HCT116 (cell line): ENCODE data around the gene HARBI1. TPM values are rescaled to one million over a fixed set of nuclear protein-coding genes. Genes with fewer than 3 reads are reported as not detected.

ENCODE experiments used
- ATAC-seq: fragments of 200-7000 bp; cut with Tn5 transposase; 2 replicates; pipeline ENCODE4 v1.9.1; 2020; ENCODE audit warnings: mild to moderate bottlenecking, moderate library complexity
- BruUV-seq: library from RNA; stranded (reverse); fragments of 400-500 nt; replicated peaks from 2 replicates; lab custom pipeline; 2021; lab: Mats Ljungman, UMichigan
- CTCF ChIA-PET: fragments of 300-600 bp; sonication (Branson Sonifier 250); formaldehyde crosslinking; loops from one replicate; lab custom pipeline; 2021; ENCODE audit warnings: antibody characterized with exemption; lab: Charles Lee
- POLR2A ChIA-PET: fragments of 300-600, 350-600 bp; sonication (Branson Sonifier 250); formaldehyde crosslinking; loops from one replicate; lab custom pipeline; 2021; ENCODE audit warnings: antibody characterized with exemption; lab: Charles Lee
- RAD21 ChIA-PET, 2 experiments: fragments of 300-600 bp; sonication (Branson Sonifier 250); formaldehyde crosslinking; loops; one replicate each; lab custom pipeline; 2023; ENCODE audit warnings: low total read pairs in 2 of 2; ENCODE audit not compliant: uncharacterized antibody in 2 of 2, unreplicated experiment in 2 of 2, low non-redundant PET in 1 of 2; lab: Charles Lee
- DNase-seq: peaks from one replicate; pipeline ENCODE4 v3.0.0-alpha.2; 2010; ENCODE audit warnings: low read depth, low spot score
- H2AFZ ChIP-seq: fragments of 200-600 bp; shearing (Covaris generic), sonication (generic); 2 replicates; pipeline ENCODE4 v1.6.1; 2017; ENCODE audit warnings: low read depth, mixed run types, mixed read lengths, antibody characterized with exemption, low read length; ENCODE audit not compliant: poor library complexity, severe bottlenecking
- H3K27ac ChIP-seq: 2 replicates; pipeline ENCODE4 v1.5.1; 2012; ENCODE audit warnings: low read depth, low read length
- H3K27me3 ChIP-seq: fragments of 200-600 bp; sonication (generic); 2 replicates; pipeline ENCODE4 v1.6.1; 2016; ENCODE audit warnings: mixed run types, low read length, mixed read lengths; ENCODE audit not compliant: insufficient read depth
- H3K36me3 ChIP-seq, 2 experiments: fragments of 200-500 bp in 1 of 2; fragments of 200-600 bp in 1 of 2; sonication (Bioruptor generic) in 1 of 2; sonication (generic) in 1 of 2; 2 replicates each; pipeline versions ENCODE4 v1.5.1 to v1.6.1; 2014 to 2016; ENCODE audit warnings: low read length in 2 of 2, inconsistent platforms in 1 of 2, mixed read lengths in 1 of 2, mixed run types in 1 of 2; ENCODE audit not compliant: insufficient read depth in 2 of 2, control insufficient read depth in 1 of 2
- H3K4me1 ChIP-seq, 2 experiments: fragments of 200-600 bp in 1 of 2; sonication (generic) in 1 of 2; 2 replicates each; pipeline versions ENCODE4 v1.5.1 to v1.6.1; 2012 to 2017; ENCODE audit warnings: low read length in 2 of 2, inconsistent platforms in 1 of 2, mild to moderate bottlenecking in 1 of 2, mixed read lengths in 1 of 2, mixed run types in 1 of 2, moderate library complexity in 1 of 2; ENCODE audit not compliant: insufficient read depth in 2 of 2, control insufficient read depth in 1 of 2
- H3K4me2 ChIP-seq: fragments of 200-600 bp; sonication (generic); 2 replicates; pipeline ENCODE4 v1.6.1; 2017; ENCODE audit warnings: mixed run types, low read length, mixed read lengths
- H3K4me3 ChIP-seq, 2 experiments: fragments of 200-600 bp in 1 of 2; sonication (generic) in 1 of 2; replicated peaks in 1 of 2; 2 replicates each; pipeline ENCODE4 v1.5.1; 2011 to 2016; ENCODE audit warnings: low read length in 2 of 2, control low read depth in 1 of 2, low read depth in 1 of 2, mild to moderate bottlenecking in 1 of 2, mixed read lengths in 1 of 2, mixed run types in 1 of 2
- H3K79me2 ChIP-seq: fragments of 200-600 bp; sonication (generic); 2 replicates; pipeline ENCODE4 v1.6.1; 2017; ENCODE audit warnings: mild to moderate bottlenecking, mixed run types, low read length, moderate library complexity, mixed read lengths; ENCODE audit not compliant: insufficient read depth
- H3K9ac ChIP-seq: fragments of 200-600 bp; sonication (generic); 2 replicates; pipeline ENCODE4 v1.6.1; 2016; ENCODE audit warnings: low read length, mixed read lengths
- H3K9me2 ChIP-seq: fragments of 200-600 bp; sonication (generic), shearing (Covaris generic); 2 replicates; pipeline ENCODE4 v1.6.1; 2017; ENCODE audit warnings: mixed run types, mild to moderate bottlenecking, moderate library complexity; ENCODE audit not compliant: insufficient read depth
- H3K9me3 ChIP-seq, 2 experiments: fragments of 200-500 bp in 1 of 2; fragments of 200-600 bp in 1 of 2; sonication (Bioruptor generic) in 1 of 2; sonication (generic) in 1 of 2; 2 replicates each; pipeline ENCODE4 v1.6.1; 2014 to 2017; ENCODE audit warnings: low read length in 2 of 2, mixed read lengths in 2 of 2, inconsistent platforms in 1 of 2, low read depth in 1 of 2, mild to moderate bottlenecking in 1 of 2, mixed run types in 1 of 2, moderate library complexity in 1 of 2; ENCODE audit not compliant: control insufficient read depth in 1 of 2, insufficient read depth in 1 of 2
- H4K20me1 ChIP-seq: fragments of 200-600 bp; sonication (generic), shearing (Covaris generic); 2 replicates; pipeline ENCODE4 v1.6.1; 2017; ENCODE audit warnings: mixed run types, mild to moderate bottlenecking, moderate library complexity; ENCODE audit not compliant: insufficient read depth
- CBX3 ChIP-seq: IDR thresholded peaks from 2 replicates; pipeline ENCODE4 v1.6.1; 2012; ENCODE audit warnings: low read depth
- CEBPB ChIP-seq: IDR thresholded peaks from 2 replicates; pipeline ENCODE4 v1.6.1; 2012; ENCODE audit warnings: low read depth
- CTCF ChIP-seq, 3 experiments: fragments of 200-600 bp in 1 of 3; sonication (generic) in 1 of 3; IDR thresholded peaks in 2 of 3; conservative IDR thresholded peaks in 1 of 3; 2 replicates each; pipeline ENCODE4 v1.5.1; 2012 to 2017; ENCODE audit warnings: low read depth in 2 of 3, low read length in 2 of 3, antibody characterized with exemption in 1 of 3, borderline replicate concordance in 1 of 3, control low read depth in 1 of 3, mild to moderate bottlenecking in 1 of 3, mixed read lengths in 1 of 3, mixed run types in 1 of 3, moderate library complexity in 1 of 3; ENCODE audit not compliant: insufficient read depth in 1 of 3
- ELF1 ChIP-seq: IDR thresholded peaks from 2 replicates; pipeline ENCODE4 v1.6.1; 2012; ENCODE audit warnings: low read depth, borderline replicate concordance
- EZH2 ChIP-seq: fragments of 200-600 bp; sonication (generic); IDR thresholded peaks from 2 replicates; pipeline ENCODE4 v1.6.1; 2017; ENCODE audit warnings: antibody characterized with exemption, mixed run types
- EZH2phosphoT487 ChIP-seq: fragments of 200-600 bp; IDR thresholded peaks from 2 replicates; pipeline ENCODE4 v1.6.1; 2018; ENCODE audit warnings: antibody characterized with exemption, borderline replicate concordance
- JUND ChIP-seq: IDR thresholded peaks from 2 replicates; pipeline ENCODE4 v1.6.1; 2012
- POLR2A ChIP-seq: IDR thresholded peaks from 2 replicates; pipeline ENCODE4 v1.7.0; 2011; ENCODE audit warnings: borderline replicate concordance; ENCODE audit not compliant: insufficient read depth, insufficient read length; ENCODE audit errors: extremely low read depth
- RAD21 ChIP-seq: IDR thresholded peaks from 2 replicates; pipeline ENCODE4 v1.6.1; 2012; ENCODE audit warnings: low read depth, mild to moderate bottlenecking
- REST ChIP-seq: IDR thresholded peaks from 2 replicates; pipeline ENCODE4 v1.6.1; 2012; ENCODE audit warnings: low read depth
- SIN3A ChIP-seq: IDR thresholded peaks from 2 replicates; pipeline ENCODE4 v1.6.1; 2012; ENCODE audit warnings: low read depth
- SP1 ChIP-seq: IDR thresholded peaks from 2 replicates; pipeline ENCODE4 v1.6.1; 2012; ENCODE audit warnings: low read depth
- SRF ChIP-seq: IDR thresholded peaks from 2 replicates; pipeline ENCODE4 v1.6.1; 2012; ENCODE audit warnings: low read depth
- TCF7L2 ChIP-seq: IDR thresholded peaks from 2 replicates; pipeline ENCODE4 v1.7.0; 2011; ENCODE audit warnings: borderline replicate concordance, inconsistent platforms; ENCODE audit not compliant: insufficient read depth, insufficient read length; ENCODE audit errors: extremely low read depth
- YY1 ChIP-seq: IDR thresholded peaks from 2 replicates; pipeline ENCODE4 v1.6.1; 2011; ENCODE audit warnings: low read length, low read depth, moderate library complexity, mild to moderate bottlenecking; ENCODE audit not compliant: insufficient replicate concordance; ENCODE audit errors: extremely low read depth
- ZFX ChIP-seq: fragments of 450-650 bp; IDR thresholded peaks from 2 replicates; pipeline ENCODE4 v1.6.1; 2017
- intact Hi-C: fragments of 100-400 bp; cut with micrococcal nuclease; formaldehyde crosslinking; loops from 2 replicates; pipeline ENCODE4 v1.10.0; 2022
- total RNA-seq: library from RNA; stranded (reverse); gene quantifications from one replicate; pipeline ENCODE4 v1.2.1, GENCODE V29; 2021; ENCODE audit not compliant: unreplicated experiment

HARBI1 gene
- total RNA-seq, 1 experiment from 2014 or later: 1.9 TPM

- H4K20me1 ChIP-seq: no peaks in the 10 kb centered on the region
- DNase-seq: no peak
- H3K79me2 ChIP-seq: no peaks in the 10 kb centered on the region; the same call in 1 of the 2 replicates
- BruUV-seq: TSS peak; percentile 28
- ChIA-PET POLR2A (no interaction called here), CTCF (no interaction called here), RAD21 (no interaction called here)
- H3K27me3 ChIP-seq: no peaks in the 10 kb centered on the region
- H2AFZ ChIP-seq: no peak overlapping the region
- no peaks in the 10 kb centered on the region for H3K9me3 ChIP-seq
- H3K4me1 ChIP-seq: peaks cover 6 to 8% of the 10 kb centered on the region in 2 experiments; a peak in 3 of 4 replicates
- no peaks in the 10 kb centered on the region for H3K9me2 ChIP-seq
- no peak overlapping the region for H3K4me2 ChIP-seq
- intact Hi-C loops: no loop called here
- H3K36me3 ChIP-seq: peaks cover 0 to 5% of the 10 kb centered on the region in 2 experiments; a peak in 2 of 4 replicates
- ATAC-seq: no peak
- no peak overlapping the region for H3K4me3 ChIP-seq
- TF ChIP-seq CTCF (IDR thresholded peaks at IDR 0.05 in 2 of 3, conservative IDR thresholded peaks at IDR 0.05 in 1 of 3; ENCODE audit: borderline replicate concordance in 1 of 3, insufficient read depth in 1 of 3, low read depth in 2 of 3, low read length in 2 of 3) (no peak), SP1 (no peak), POLR2A (no peak), YY1 (no peak), ELF1 (no peak), REST (no peak), EZH2phosphoT487 (no peak), CEBPB (no peak), SIN3A (no peak), SRF (no peak), RAD21 (no peak), ZFX (no peak), TCF7L2 (no peak), EZH2 (no peak), CBX3 (no peak), JUND (no peak)
- no peak overlapping the region for H3K9ac ChIP-seq
- H3K27ac ChIP-seq: no peak overlapping the region
Measured at GRCh38 chr11:46632502-46632901, 15.5 kb upstream of the HARBI1 start.
